Ectodermal cell (in vitro differentiated cells): ENCODE results near the gene SLC2A4. TPM values are rescaled to one million over a fixed set of nuclear protein-coding genes. Genes with fewer than 3 reads are reported as not detected.

Experiments
- H3K27ac ChIP-seq: 2 replicates; pipeline ENCODE4 v1.7.0; 2013; ENCODE audit warnings: mild to moderate bottlenecking, low read depth, low read length; ENCODE audit not compliant: insufficient read depth, poor library complexity, severe bottlenecking
- H3K27me3 ChIP-seq: 2 replicates; pipeline ENCODE4 v1.7.0; 2013; ENCODE audit warnings: mild to moderate bottlenecking, low read length; ENCODE audit not compliant: insufficient read depth, control insufficient read depth, poor library complexity, severe bottlenecking
- H3K36me3 ChIP-seq: one replicate; pipeline ENCODE4 v1.7.0; 2013; ENCODE audit warnings: low read length; ENCODE audit not compliant: control insufficient read depth, insufficient read depth
- H3K4me1 ChIP-seq: one replicate; pipeline ENCODE4 v1.7.0; 2013; ENCODE audit warnings: low read length; ENCODE audit not compliant: control insufficient read depth, insufficient read depth
- H3K4me3 ChIP-seq: 2 replicates; pipeline ENCODE4 v1.7.0; 2013; ENCODE audit warnings: low read depth, low read length, control low read depth; ENCODE audit not compliant: insufficient read depth
- H3K9me3 ChIP-seq: 2 replicates; pipeline ENCODE4 v1.7.0; 2013; ENCODE audit warnings: mild to moderate bottlenecking, low read length, moderate library complexity; ENCODE audit not compliant: control insufficient read depth
- WGBS, 2 experiments: methylation state at CpG; one replicate each; pipeline ENCODE4 v1.1.7; 2013; ENCODE audit warnings: missing lambda C conversion rate in 2 of 2; 5-methylcytosine and 5-hydroxymethylcytosine counted together
- polyA plus RNA-seq, 4 experiments: library from polyadenylated mRNA; stranded (reverse); fragments of 50-300 nt; gene quantifications; one replicate each; pipeline ENCODE4 v1.2.3, GENCODE V29; 2013

The SLC2A4 gene
- polyA plus RNA-seq (2013, experiment 1 of 4), result 3.4 TPM
- 4.0 TPM for polyA plus RNA-seq (2013, experiment 2 of 4)
- polyA plus RNA-seq (2013, experiment 3 of 4), result 2.8 TPM
- 2.8 TPM for polyA plus RNA-seq (2013, experiment 4 of 4)

DNA sequence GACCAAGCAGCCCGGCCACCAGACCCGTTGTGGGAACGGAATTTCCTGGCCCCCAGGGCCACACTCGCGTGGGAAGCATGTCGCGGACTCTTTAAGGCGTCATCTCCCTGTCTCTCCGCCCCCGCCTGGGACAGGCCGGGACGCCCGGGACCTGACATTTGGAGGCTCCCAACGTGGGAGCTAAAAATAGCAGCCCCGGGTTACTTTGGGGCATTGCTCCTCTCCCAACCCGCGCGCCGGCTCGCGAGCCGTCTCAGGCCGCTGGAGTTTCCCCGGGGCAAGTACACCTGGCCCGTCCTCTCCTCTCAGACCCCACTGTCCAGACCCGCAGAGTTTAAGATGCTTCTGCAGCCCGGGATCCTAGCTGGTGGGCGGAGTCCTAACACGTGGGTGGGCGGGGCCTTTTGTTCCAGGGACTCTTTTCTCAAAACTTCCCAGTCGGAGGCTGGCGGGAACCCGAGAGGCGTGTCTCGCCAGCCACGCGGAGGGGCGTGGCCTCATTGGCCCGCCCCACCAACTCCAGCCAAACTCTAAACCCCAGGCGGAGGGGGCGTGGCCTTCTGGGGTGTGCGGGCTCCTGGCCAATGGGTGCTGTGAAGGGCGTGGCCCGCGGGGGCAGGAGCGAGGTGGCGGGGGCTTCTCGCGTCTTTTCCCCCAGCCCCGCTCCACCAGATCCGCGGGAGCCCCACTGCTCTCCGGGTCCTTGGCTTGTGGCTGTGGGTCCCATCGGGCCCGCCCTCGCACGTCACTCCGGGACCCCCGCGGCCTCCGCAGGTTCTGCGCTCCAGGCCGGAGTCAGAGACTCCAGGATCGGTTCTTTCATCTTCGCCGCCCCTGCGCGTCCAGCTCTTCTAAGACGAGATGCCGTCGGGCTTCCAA lies at the start of gene SLC2A4:
Gene SLC2A4, plus strand, starts transcription at position 645 of the 879 bp plus-strand sequence. Its CDS starts 217 bp downstream, at position 862.
- H3K27ac ChIP-seq, result no peak within 1 kb of the TSS
- H3K27me3 ChIP-seq, result peaks cover 30% of the 10 kb centered on the region
- 1% methylated on average over 71 of the region's 71 CpGs for WGBS, 2 experiments
- no peaks in the 10 kb centered on the region for H3K9me3 ChIP-seq
- H3K4me1 ChIP-seq, result no peaks in the 10 kb centered on the region
- H3K4me3 ChIP-seq, result peak within 1 kb of the TSS; percentile 56
- H3K36me3 ChIP-seq, result no peaks in the 10 kb centered on the region

DNA sequence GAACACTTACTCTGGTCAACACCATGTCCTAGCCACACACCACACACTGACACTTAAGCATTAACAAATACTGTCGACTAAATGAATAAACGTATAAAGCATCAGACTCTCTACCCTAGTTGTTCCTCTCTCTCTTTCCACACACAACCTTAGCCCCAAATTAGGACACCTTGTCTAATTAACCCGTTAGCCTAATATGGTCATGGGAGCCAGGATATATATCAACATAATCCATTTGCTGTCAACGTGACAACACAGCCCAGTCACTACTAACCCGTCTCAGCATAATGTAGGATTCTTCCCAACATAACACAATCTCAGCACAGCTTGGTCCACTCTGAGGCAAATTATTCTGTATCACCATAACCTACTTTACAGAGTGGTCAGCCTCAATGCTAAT lies 49.4 kb upstream of the SLC2A4 start:
- Histone ChIP-seq H3K9me3 (no peaks in the 10 kb centered on the region), H3K4me3 (peak overlapping the region; percentile 0), H3K36me3 (peaks cover 48% of the 10 kb centered on the region), H3K4me1 (peaks cover 14% of the 10 kb centered on the region), H3K27ac (no peak overlapping the region), H3K27me3 (no peaks in the 10 kb centered on the region)
- WGBS, 2 experiments, result 93 to 95% methylated on average over 5 of the region's 5 CpGs

DNA sequence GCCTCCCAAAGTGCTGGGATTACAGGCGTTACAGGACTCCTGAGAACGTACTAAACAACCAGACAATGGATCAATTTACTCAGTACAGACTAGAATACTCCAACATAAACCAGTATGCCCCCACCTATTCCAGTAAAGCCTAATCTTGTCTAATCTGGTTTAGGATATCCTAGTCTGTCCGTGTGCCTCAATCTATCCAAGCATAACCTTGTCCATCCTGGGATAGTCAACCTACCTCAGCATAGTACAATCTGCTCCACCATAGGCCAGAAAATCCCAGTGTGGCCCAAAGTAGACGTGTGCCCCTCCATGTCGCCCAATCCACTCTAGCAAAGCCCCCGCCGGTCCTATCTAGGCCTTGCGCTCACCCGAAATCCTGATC lies 47.8 kb upstream of the SLC2A4 start:
- H3K9me3 ChIP-seq, result no peaks in the 10 kb centered on the region
- peaks cover 19% of the 10 kb centered on the region for H3K4me1 ChIP-seq
- H3K4me3 ChIP-seq, result peak overlapping the region; percentile 95
- peak overlapping the region; percentile 88 for H3K27ac ChIP-seq
- WGBS, 2 experiments, result 1 to 2% methylated on average over 9 of the region's 9 CpGs
- no peaks in the 10 kb centered on the region for H3K27me3 ChIP-seq
- H3K36me3 ChIP-seq, result peaks cover 34% of the 10 kb centered on the region

DNA sequence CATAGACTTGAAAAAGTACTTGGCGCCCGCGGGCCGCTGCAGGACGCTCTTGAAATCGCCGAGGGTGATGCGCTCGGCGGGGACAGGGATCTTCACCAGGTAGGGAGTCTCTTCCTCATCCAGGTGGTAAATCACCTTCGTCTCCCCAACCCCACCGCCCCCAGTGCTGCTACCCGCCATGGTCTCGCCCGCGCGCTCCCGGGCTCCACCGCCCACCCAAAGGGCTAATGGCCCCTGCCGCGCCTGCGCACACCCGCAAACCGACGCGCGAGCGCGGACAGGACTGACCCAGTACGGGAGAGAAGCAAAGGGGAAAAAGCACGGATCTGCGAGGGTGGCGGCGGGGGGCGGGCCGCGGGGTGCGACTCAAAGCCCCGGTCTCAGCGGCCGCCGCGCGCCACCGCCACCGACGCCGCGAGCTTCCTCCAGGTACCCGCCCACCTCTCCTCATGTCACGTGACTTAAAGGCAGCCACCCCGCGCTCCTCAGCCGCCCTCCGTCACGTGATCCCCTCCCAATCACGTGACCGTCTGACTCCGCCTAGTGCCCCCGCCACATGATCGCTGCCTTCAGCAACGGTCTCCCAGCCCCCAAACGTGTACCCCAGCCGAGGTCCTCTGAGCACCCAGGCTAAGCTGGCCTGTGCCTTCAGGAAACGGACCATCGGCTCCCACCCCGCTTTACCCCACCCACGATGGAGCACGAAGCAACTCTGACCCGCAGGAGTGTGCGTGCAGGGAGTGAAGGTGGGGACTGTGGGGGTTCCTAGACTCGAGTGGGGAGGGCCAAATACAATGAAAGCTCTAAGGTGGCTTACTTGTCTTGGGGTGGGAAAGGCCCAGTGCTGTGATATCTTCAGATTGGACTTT lies 47.2 kb upstream of the SLC2A4 start, which contains the start of gene DVL2:
Gene DVL2, minus strand, starts transcription at position 435 of the 869 bp plus-strand sequence. Its CDS starts 255 bp downstream, at position 180.
- 2 to 3% methylated on average over 72 of the region's 72 CpGs for WGBS, 2 experiments
- peak within 1 kb of the TSS; percentile 95 for H3K4me3 ChIP-seq
- peaks cover 19% of the 10 kb centered on the region for H3K4me1 ChIP-seq
- no peaks in the 10 kb centered on the region for H3K27me3 ChIP-seq
- peak within 1 kb of the TSS; percentile 88 for H3K27ac ChIP-seq
- peaks cover 28% of the 10 kb centered on the region for H3K36me3 ChIP-seq
- no peaks in the 10 kb centered on the region for H3K9me3 ChIP-seq

DNA sequence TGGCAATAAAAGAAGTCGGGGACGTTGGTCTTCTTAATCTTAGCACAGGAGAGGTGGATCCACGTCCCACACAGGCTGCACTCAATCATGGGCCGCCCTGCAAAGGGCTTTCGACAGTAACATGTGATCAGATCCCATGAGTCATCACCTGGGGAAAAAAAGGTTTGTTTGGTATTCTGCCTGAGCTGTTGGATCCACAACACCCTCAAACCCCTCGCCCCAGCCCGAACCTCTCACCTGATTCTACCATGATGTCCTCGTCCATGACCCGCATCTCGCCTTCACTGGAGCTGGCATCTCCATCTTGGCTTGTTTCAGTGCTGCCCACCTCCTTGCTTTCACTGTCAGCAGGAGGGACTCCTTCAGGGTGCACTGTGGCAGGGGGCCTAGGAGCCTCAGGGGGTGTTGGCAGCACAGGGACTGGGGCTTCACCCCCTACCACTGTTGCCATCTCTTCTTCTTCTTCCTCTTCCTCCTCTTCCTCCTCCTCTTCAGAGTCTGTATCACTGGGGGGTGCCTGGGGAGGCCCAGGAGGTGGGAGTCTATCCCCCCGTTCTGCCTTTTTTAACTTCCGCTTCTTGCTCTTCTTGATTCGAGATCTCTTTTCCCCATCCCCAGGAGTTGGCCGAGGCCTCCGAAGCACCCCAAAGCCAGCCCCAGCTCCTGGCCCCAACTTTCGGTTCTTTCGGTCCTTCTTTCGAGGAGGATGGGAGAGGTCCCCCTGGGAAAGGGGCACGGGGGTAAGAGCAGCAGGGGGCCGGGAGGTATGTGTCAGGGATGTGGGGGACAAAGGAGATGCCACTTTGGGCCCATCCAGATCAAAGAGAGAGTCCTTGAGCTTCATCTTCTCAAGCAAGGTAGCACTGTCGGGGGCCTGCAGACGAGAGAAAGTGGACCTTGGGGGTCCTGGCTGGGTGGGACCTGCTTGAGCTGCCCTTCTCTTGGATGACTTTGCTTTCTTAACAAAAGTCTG lies 45.5 kb upstream of the SLC2A4 start:
- no peak overlapping the region for H3K4me3 ChIP-seq
- 92% methylated on average over 22 of the region's 22 CpGs for WGBS, 2 experiments
- no peaks in the 10 kb centered on the region for H3K27me3 ChIP-seq
- peaks cover 21% of the 10 kb centered on the region for H3K4me1 ChIP-seq
- H3K9me3 ChIP-seq, result no peaks in the 10 kb centered on the region
- H3K27ac ChIP-seq, result no peak overlapping the region
- H3K36me3 ChIP-seq, result peaks cover 22% of the 10 kb centered on the region

DNA sequence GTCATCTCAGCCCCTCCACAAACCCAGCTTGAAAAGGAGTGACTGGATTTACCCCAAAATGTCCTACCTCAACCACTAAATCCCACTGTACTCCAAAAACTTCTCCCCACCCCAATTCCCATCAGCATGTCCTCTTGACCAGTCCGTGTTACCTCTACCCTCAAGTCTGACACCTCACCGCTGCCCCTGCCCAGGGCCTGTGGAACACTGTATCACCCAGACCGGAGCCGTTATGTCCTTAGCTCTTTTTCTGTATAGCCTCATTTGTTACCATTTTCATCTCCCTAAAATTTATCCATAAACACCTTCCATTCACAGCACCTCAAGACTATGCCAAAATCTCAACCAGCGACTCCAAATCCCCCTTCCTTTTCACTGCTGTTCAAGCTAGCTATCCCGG lies 44.7 kb upstream of the SLC2A4 start:
- no peaks in the 10 kb centered on the region for H3K9me3 ChIP-seq
- WGBS, 2 experiments, result 92 to 93% methylated on average over 6 of the region's 6 CpGs
- no peaks in the 10 kb centered on the region for H3K27me3 ChIP-seq
- peaks cover 22% of the 10 kb centered on the region for H3K4me1 ChIP-seq
- no peak overlapping the region for H3K27ac ChIP-seq
- H3K36me3 ChIP-seq, result peaks cover 22% of the 10 kb centered on the region
- peak overlapping the region; percentile 70 for H3K4me3 ChIP-seq

DNA sequence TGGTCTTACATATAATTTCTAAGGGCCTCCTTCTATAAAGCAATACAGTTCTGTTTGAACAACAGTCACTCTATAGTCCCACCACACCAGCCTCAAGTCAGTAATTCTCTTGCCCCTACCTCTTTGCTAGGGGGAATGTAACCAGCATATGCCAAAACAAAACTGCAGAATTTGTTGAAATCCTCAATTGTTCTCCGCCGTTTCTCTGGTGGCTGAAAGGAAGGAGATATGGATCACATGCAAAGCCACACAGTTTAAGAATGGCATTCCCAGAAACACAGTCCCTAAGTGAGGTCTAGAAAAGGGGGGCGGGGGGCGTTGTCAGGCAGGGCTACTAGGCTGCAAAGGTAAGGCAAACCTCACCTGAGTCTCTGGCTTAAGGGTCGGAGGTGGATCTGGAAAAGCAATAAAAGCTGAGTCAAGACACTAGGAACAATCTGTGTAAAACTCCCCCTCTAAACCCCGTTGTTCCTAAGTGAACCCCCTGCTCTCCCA lies 44.2 kb upstream of the SLC2A4 start:
- Histone ChIP-seq H3K27me3 (no peaks in the 10 kb centered on the region), H3K9me3 (no peaks in the 10 kb centered on the region), H3K27ac (peak overlapping the region; percentile 85), H3K4me3 (peak overlapping the region; percentile 70), H3K36me3 (peaks cover 22% of the 10 kb centered on the region), H3K4me1 (peaks cover 17% of the 10 kb centered on the region)
- 51 to 55% methylated on average over 6 of the region's 6 CpGs for WGBS, 2 experiments

DNA sequence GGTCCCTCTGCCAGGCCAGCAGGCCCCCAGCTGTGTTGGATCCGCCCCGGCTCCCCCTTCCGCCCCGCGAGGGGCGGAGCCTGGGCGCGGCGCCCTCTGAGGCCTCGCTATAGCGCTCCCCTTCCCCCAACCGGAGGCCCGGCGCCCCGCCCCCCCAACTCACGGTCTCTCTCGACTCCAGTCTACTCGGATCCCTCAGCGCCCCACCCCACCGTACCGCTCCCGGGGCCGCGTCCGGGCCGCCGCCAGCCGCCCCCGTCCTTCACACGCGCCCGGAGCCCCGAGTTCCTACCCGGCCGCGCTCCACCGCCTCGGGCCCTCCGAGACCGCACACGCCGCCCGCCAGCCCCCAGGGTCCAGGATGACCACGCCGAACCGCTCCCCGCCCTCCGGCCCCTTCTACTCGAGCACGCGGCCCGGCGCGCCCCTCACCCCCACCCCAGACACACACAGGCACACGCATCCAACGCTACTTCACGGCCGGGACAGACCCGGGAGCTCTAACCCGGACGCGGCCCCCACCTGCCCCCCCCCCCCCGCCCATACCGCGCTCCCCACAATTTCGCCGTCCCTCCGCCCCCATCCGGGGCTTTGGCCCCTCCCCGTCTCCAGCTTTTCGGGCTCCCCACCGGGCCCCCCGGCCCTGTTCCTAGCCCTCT lies 43.6 kb upstream of the SLC2A4 start:
- no peaks in the 10 kb centered on the region for H3K9me3 ChIP-seq
- no peaks in the 10 kb centered on the region for H3K27me3 ChIP-seq
- peak overlapping the region; percentile 85 for H3K27ac ChIP-seq
- H3K4me3 ChIP-seq, result peak overlapping the region; percentile 70
- H3K36me3 ChIP-seq, result peaks cover 22% of the 10 kb centered on the region
- WGBS, 2 experiments, result 0% methylated on average over 69 to 73 of the region's 73 CpGs
- H3K4me1 ChIP-seq, result peaks cover 15% of the 10 kb centered on the region
